ENCODE data around the gene CCDC57.

DNA sequence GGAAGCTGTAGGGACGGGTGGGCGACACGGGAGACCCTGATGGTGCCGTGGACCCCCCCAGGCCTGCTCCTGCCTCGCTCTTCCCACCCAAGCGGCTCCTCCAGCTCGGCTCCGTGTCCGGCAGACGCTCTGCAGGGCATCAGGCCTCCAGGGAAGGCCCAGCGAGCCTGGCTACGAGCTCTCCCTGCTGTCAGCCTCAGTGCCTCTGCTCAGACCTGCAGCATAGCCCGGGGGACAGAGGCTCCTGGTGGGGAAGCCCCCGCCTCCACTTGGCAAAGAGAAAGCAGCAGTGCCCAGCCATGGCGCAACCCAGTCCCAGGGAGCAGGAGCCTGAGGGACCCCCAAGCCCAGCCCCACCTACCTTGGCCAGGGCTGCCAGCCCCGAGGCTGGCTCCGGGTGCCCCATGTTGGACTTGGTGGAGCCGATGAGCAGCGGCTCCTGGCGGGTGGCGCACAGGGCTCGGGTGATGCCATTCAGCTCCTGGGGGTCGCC lies 120.5 kb downstream of the CCDC57 start:
- no peak for TF ChIP-seq YY1 (IDR thresholded peaks at IDR 0.05; ENCODE audit: low read depth, low read length)
- no peak for TF ChIP-seq CTCF (IDR thresholded peaks at IDR 0.05; ENCODE audit: control extremely low read depth in 1 of 3, insufficient read depth in 1 of 3, low read depth in 1 of 3, low read length in 3 of 3)
- TF ChIP-seq RAD21 (IDR thresholded peaks at IDR 0.05 in 1 of 2, conservative IDR thresholded peaks at IDR 0.05 in 1 of 2; ENCODE audit: low read depth in 2 of 2, low read length in 2 of 2): no peak
- no peak for TF ChIP-seq POLR2AphosphoS5 (IDR thresholded peaks at IDR 0.05; ENCODE audit: low read depth, low read length)
- no peak for TF ChIP-seq FOSL1 (IDR thresholded peaks at IDR 0.05; ENCODE audit: insufficient read depth, low read depth, low read length)
- no peak; a peak in 1 of 3 replicates for TF ChIP-seq POLR2A (IDR thresholded peaks at IDR 0.05; ENCODE audit: control extremely low read depth in 1 of 2, low read depth in 2 of 2, low read length in 2 of 2)
- no peak for TF ChIP-seq SIN3A (conservative IDR thresholded peaks at IDR 0.05 in 1 of 2, IDR thresholded peaks at IDR 0.05 in 1 of 2; ENCODE audit: low read depth in 1 of 2, low read length in 2 of 2)
- TF ChIP-seq, protein P1, sequence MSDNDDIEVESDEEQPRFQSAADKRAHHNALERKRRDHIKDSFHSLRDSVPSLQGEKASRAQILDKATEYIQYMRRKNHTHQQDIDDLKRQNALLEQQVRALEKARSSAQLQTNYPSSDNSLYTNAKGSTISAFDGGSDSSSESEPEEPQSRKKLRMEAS (IDR thresholded peaks at IDR 0.05): no peak
- TF ChIP-seq RBBP5 (IDR thresholded peaks at IDR 0.05; ENCODE audit: borderline replicate concordance, low read depth, low read length): no peak
- no peak for TF ChIP-seq RFX5 (IDR thresholded peaks at IDR 0.05; ENCODE audit: borderline replicate concordance, low read depth, low read length)
- TF ChIP-seq TAF1 (IDR thresholded peaks at IDR 0.05; ENCODE audit: low read depth, low read length): no peak
- no peak for TF ChIP-seq GTF2F1 (IDR thresholded peaks at IDR 0.05; ENCODE audit: borderline replicate concordance, low read depth, low read length)
- TF ChIP-seq RNF2 (IDR thresholded peaks at IDR 0.05; ENCODE audit: borderline replicate concordance, low read depth, low read length, missing control alignments, poor library complexity, severe bottlenecking): no peak
- TF ChIP-seq CEBPB (IDR thresholded peaks at IDR 0.05; ENCODE audit: low read depth, low read length): no peak
